GM12891 (cell line): ENCODE data around the gene C1orf50.

Experiments used
- DNase-seq: peaks from one replicate; pipeline ENCODE4 v3.0.0; 2011; ENCODE audit warnings: low spot score; ENCODE audit not compliant: insufficient read length
- FAIRE-seq: peaks from 2 replicates; lab custom pipeline; 2011; peaks lifted over from hg19 to GRCh38; lab: Jason Lieb, UNC
- PAX5 ChIP-seq: IDR thresholded peaks from 2 replicates; pipeline ENCODE4 v1.6.1; 2011; ENCODE audit warnings: low read length, moderate library complexity, mild to moderate bottlenecking; ENCODE audit not compliant: insufficient read depth, severe bottlenecking
- POLR2A ChIP-seq: IDR thresholded peaks from 2 replicates; pipeline ENCODE4 v1.6.1; 2011; ENCODE audit warnings: low read depth, low read length, control low read depth
- POLR2AphosphoS5 ChIP-seq: IDR thresholded peaks from 2 replicates; pipeline ENCODE4 v1.6.1; 2011; ENCODE audit warnings: low read depth, low read length, control low read depth
- POU2F2 ChIP-seq: IDR thresholded peaks from 2 replicates; pipeline ENCODE4 v1.6.1; 2011; ENCODE audit warnings: low read depth, mild to moderate bottlenecking, control low read depth, low read length, moderate library complexity
- SPI1 ChIP-seq: IDR thresholded peaks from 2 replicates; pipeline ENCODE4 v1.6.1; 2011; ENCODE audit warnings: low read depth, low read length, control low read depth
- TAF1 ChIP-seq: IDR thresholded peaks from 2 replicates; pipeline ENCODE4 v1.6.1; 2011; ENCODE audit warnings: low read depth, low read length, control low read depth

C1orf50 gene

GRCh38 chr1:42756956-42757891, 9.8 kb upstream of the C1orf50 start:
- no peak for DNase-seq
- TF ChIP-seq POLR2A (no peak), SPI1 (0 out of 2 replicates have a peak, but pooled peaks have one; percentile 15)
- FAIRE-seq, result peak; percentile 50

GRCh38 chr1:42757892-42758275, 9.2 kb upstream of the C1orf50 start:
- DNase-seq (no peak), FAIRE-seq (no peak)
- TF ChIP-seq SPI1 (no peak), POU2F2 (no peak)

- no peak for DNase-seq
- TF ChIP-seq PAX5, result no peak
- no peak for TF ChIP-seq POU2F2
- FAIRE-seq, result no peak
Observed at GRCh38 chr1:42758641-42759040, 8.4 kb upstream of the C1orf50 start.

GRCh38 chr1:42759114-42759513, 7.9 kb upstream of the C1orf50 start:
- no peak for TF ChIP-seq PAX5
- TF ChIP-seq SPI1, result no peak
- TF ChIP-seq POLR2A, result no peak
- no peak for FAIRE-seq
- no peak for DNase-seq

- TF ChIP-seq PAX5 (no peak), POLR2A (no peak), TAF1 (no peak), SPI1 (no peak), POLR2AphosphoS5 (no peak), POU2F2 (no peak)
- no peak for DNase-seq
- FAIRE-seq, result no peak
Observed at GRCh38 chr1:42761567-42761966, 5.5 kb upstream of the C1orf50 start.

- TF ChIP-seq TAF1 (no peak), SPI1 (no peak), POLR2AphosphoS5 (no peak), PAX5 (no peak), POU2F2 (no peak), POLR2A (no peak)
- DNase-seq (no peak), FAIRE-seq (no peak)
Observed at GRCh38 chr1:42762269-42762668, 4.8 kb upstream of the C1orf50 start.

- no peak for TF ChIP-seq POLR2AphosphoS5
- TF ChIP-seq PAX5, result no peak
- no peak for TF ChIP-seq POLR2A
- TF ChIP-seq POU2F2, result no peak
- no peak for TF ChIP-seq TAF1
- TF ChIP-seq SPI1, result no peak
- no peak for DNase-seq
- FAIRE-seq, result no peak
Observed at GRCh38 chr1:42765269-42765668, 1.8 kb upstream of the C1orf50 start.

GRCh38 chr1:42765832-42766740, 963 bp upstream of the C1orf50 start:
- peak; percentile 72 for FAIRE-seq
- DNase-seq, result no peak

GRCh38 chr1:42767510-42768000, 506 bp downstream of the C1orf50 start:
- TF ChIP-seq SPI1, result no peak
- 0 out of 2 replicates have a peak, but pooled peaks have one; percentile 8 for TF ChIP-seq TAF1
- DNase-seq (no peak), FAIRE-seq (peak; percentile 55)

More at GRCh38 chr1:42765832-42766740, 963 bp upstream of the C1orf50 start:
- TF ChIP-seq TAF1 (no peak), POU2F2 (no peak), SPI1 (no peak), POLR2AphosphoS5 (no peak), POLR2A (no peak), PAX5 (no peak)
